ENCODE measurements around the gene DMAP1. TPM values are rescaled to one million over a fixed set of nuclear protein-coding genes. Genes with fewer than 3 reads are reported as not detected.
A peak's percentile ranks its signal among the peaks of the same experiment; 100 is the strongest.

DMAP1 gene
- total RNA-seq, 2 experiments from 2014 or later, result 53.4 to 56.9 TPM

DNA sequence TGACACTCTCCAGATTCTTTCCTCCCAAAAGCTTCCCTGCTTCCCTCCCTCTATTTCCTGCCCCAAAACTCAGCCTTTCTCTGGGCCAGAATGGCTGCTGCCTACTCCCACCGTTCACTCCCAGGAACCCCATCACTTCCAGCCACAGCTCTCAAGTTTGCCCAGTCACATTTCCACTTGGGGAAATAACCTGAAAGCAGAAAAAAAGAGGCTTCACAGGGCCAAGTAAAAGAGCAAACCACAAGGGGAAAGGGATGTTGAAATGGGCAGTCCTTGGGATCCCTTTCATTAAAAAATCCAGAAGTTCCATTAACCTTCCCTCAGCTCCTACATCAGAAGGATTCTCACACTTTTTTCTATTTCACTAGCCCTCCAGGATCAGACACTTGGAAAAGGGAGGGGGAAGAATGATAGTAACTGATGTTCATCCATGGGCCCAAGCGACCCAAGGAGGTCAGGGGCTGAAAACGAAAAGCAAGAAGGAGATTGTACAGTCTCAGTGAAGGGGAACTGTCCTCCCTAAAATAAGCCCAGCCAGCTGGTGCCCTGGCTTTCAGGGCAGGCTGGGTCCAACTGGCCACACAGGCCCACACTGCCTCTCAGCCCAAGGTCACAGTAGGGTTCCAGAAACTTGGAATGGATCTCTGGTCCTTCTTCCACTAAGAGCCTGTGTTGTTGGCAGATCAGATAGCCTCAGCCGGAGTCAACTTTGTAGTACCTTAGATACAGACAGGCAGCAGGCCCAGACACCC is 49.7 kb downstream of the DMAP1 start:
- Histone ChIP-seq H3K36me3 (ENCODE audit: insufficient read depth, low read length) (peaks cover 4% of the 10 kb centered on the region), H3K4me3 (ENCODE audit: low read length) (no peak overlapping the region), H3K9me3 (ENCODE audit: control insufficient read depth in 1 of 2, insufficient read depth in 1 of 2, low read length in 2 of 2) (no peaks in the 10 kb centered on the region), H3K4me1 (ENCODE audit: insufficient read depth, low read length) (peaks cover 8% of the 10 kb centered on the region), H3K27me3 (ENCODE audit: control insufficient read depth in 1 of 2, insufficient read depth in 2 of 2, low read length in 2 of 2) (no peaks in the 10 kb centered on the region), H3K27ac (ENCODE audit: low read depth in 1 of 2, low read length in 2 of 2) (no peak overlapping the region)
- H3K9me3 Mint-ChIP-seq, result no peaks in the 10 kb centered on the region
- DNase-seq (no peak), ATAC-seq (ENCODE audit: poor library complexity) (no peak)
- H3K4me3 Mint-ChIP-seq, result no peak overlapping the region
- no peak overlapping the region for H3K27ac Mint-ChIP-seq
- no peaks in the 10 kb centered on the region for H3K27me3 Mint-ChIP-seq
- CTCF ChIA-PET, result no interaction called here
- no peak for TF ChIP-seq CTCF (IDR thresholded peaks at IDR 0.05)
- POLR2A ChIA-PET, result no interaction called here
- peaks cover 6% of the 10 kb centered on the region for H3K36me3 Mint-ChIP-seq (ENCODE audit: low read depth)
- intact Hi-C loops (cut with DNase I, micrococcal nuclease), result no loop called here
- peaks cover 21% of the 10 kb centered on the region for H3K4me1 Mint-ChIP-seq (ENCODE audit: low read depth)

GRCh38 chr1:44263568-44264450 is 50.5 kb downstream of the DMAP1 start:
- intact Hi-C loops (cut with DNase I, micrococcal nuclease), result no loop called here
- no peak overlapping the region for H3K4me3 Mint-ChIP-seq
- peaks cover 4% of the 10 kb centered on the region for H3K36me3 ChIP-seq (ENCODE audit: insufficient read depth, low read length)
- no peak for TF ChIP-seq CTCF (IDR thresholded peaks at IDR 0.05)
- no peaks in the 10 kb centered on the region for H3K27me3 Mint-ChIP-seq
- peaks cover 8% of the 10 kb centered on the region for H3K4me1 ChIP-seq (ENCODE audit: insufficient read depth, low read length)
- H3K9me3 Mint-ChIP-seq, result no peaks in the 10 kb centered on the region
- H3K27me3 ChIP-seq (ENCODE audit: control insufficient read depth in 1 of 2, insufficient read depth in 2 of 2, low read length in 2 of 2), result no peaks in the 10 kb centered on the region
- ATAC-seq (ENCODE audit: poor library complexity) (no peak), DNase-seq (peak in 1 of 14 experiments; percentile 8)
- ChIA-PET CTCF (no interaction called here), POLR2A (interaction anchor here (0.6 kb wide), 1 partner anchor 11 kb away, joined by 3 read pairs; no protein-coding TSS in a partner anchor)
- peaks cover 6% of the 10 kb centered on the region for H3K36me3 Mint-ChIP-seq (ENCODE audit: low read depth)
- no peak overlapping the region for H3K27ac ChIP-seq (ENCODE audit: low read depth in 1 of 2, low read length in 2 of 2)
- no peak overlapping the region for H3K4me3 ChIP-seq (ENCODE audit: low read length)
- H3K4me1 Mint-ChIP-seq (ENCODE audit: low read depth), result peaks cover 21% of the 10 kb centered on the region
- H3K27ac Mint-ChIP-seq, result no peak overlapping the region
- no peaks in the 10 kb centered on the region for H3K9me3 ChIP-seq (ENCODE audit: control insufficient read depth in 1 of 2, insufficient read depth in 1 of 2, low read length in 2 of 2)

GRCh38 chr1:44264451-44264771 is 51.1 kb downstream of the DMAP1 start:
- CTCF ChIA-PET, result no interaction called here
- no peaks in the 10 kb centered on the region for H3K9me3 ChIP-seq (ENCODE audit: control insufficient read depth in 1 of 2, insufficient read depth in 1 of 2, low read length in 2 of 2)
- no peak overlapping the region for H3K4me3 Mint-ChIP-seq
- H3K27me3 Mint-ChIP-seq, result no peaks in the 10 kb centered on the region
- H3K36me3 ChIP-seq (ENCODE audit: insufficient read depth, low read length), result peaks cover 4% of the 10 kb centered on the region
- POLR2A ChIA-PET, result no interaction called here
- no peaks in the 10 kb centered on the region for H3K27me3 ChIP-seq (ENCODE audit: control insufficient read depth in 1 of 2, insufficient read depth in 2 of 2, low read length in 2 of 2)
- no peak for DNase-seq
- intact Hi-C loops (cut with DNase I, micrococcal nuclease), result no loop called here
- no peak overlapping the region for H3K27ac ChIP-seq (ENCODE audit: low read depth in 1 of 2, low read length in 2 of 2)
- H3K4me3 ChIP-seq (ENCODE audit: low read length), result no peak overlapping the region
- no peak for ATAC-seq (ENCODE audit: poor library complexity)
- H3K9me3 Mint-ChIP-seq, result no peaks in the 10 kb centered on the region
- H3K36me3 Mint-ChIP-seq (ENCODE audit: low read depth), result peaks cover 6% of the 10 kb centered on the region
- H3K27ac Mint-ChIP-seq, result no peak overlapping the region
- peaks cover 21% of the 10 kb centered on the region for H3K4me1 Mint-ChIP-seq (ENCODE audit: low read depth)
- H3K4me1 ChIP-seq (ENCODE audit: insufficient read depth, low read length), result peaks cover 8% of the 10 kb centered on the region
- no peak for TF ChIP-seq CTCF (IDR thresholded peaks at IDR 0.05)

All from CD4-positive, alpha-beta T cell (primary cell).